ENCODE measurements around the gene SCRN2. TPM values are rescaled to one million over a fixed set of nuclear protein-coding genes. Genes with fewer than 3 reads are reported as not detected.

SCRN2 gene
- polyA plus RNA-seq (ENCODE audit: insufficient read length in 10 of 10) = 10 to 100 TPM; 15.2 to 36.0 (median 21.0) TPM
- long read RNA-seq, donor 1, partial matches to known transcripts = 0 of 2 reads
- long read RNA-seq, donor 1, other reads (novel, unspliced or antisense) = 0 of 2 reads
- long read RNA-seq, donor 2, transcript SCRN2-202 (7 exons, 1,779 nt) = major isoform, 5 of 6 reads
- long read RNA-seq, donor 2, partial matches to known transcripts = 0 of 6 reads
- long read RNA-seq, donor 2, other reads (novel, unspliced or antisense) = 0 of 6 reads
- long read RNA-seq, donor 3 = 0 reads
- long read RNA-seq, donor 4, partial matches to known transcripts = 0 of 3 reads
- long read RNA-seq, donor 4, other reads (novel, unspliced or antisense) = 0 of 3 reads
- long read RNA-seq, donor 5, partial matches to known transcripts = 0 of 7 reads
- long read RNA-seq, donor 5, other reads (novel, unspliced or antisense) = 0 of 7 reads
- long read RNA-seq, donor 6, transcript SCRN2-201 (8 exons, 1,548 nt) = major isoform, 5 of 8 reads
- long read RNA-seq, donor 6, partial matches to known transcripts = 0 of 8 reads
- long read RNA-seq, donor 6, other reads (novel, unspliced or antisense) = 0 of 8 reads
- long read RNA-seq, donor 7, partial matches to known transcripts = 0 of 2 reads
- long read RNA-seq, donor 7, other reads (novel, unspliced or antisense) = 0 of 2 reads
- long read RNA-seq, donor 8, partial matches to known transcripts = 0 of 4 reads
- long read RNA-seq, donor 8, other reads (novel, unspliced or antisense) = 0 of 4 reads
- long read RNA-seq, donor 9 = 0 reads

GRCh38 chr17:47840742-47841487, at the start of gene SCRN2:
Gene SCRN2, minus strand, starts transcription at chr17:47841273. Its CDS starts 430 bp downstream, at chr17:47840843.
- peak; percentile 83 to 96 (median 91) for DNase-seq

GRCh38 chr17:47889734-47890529, 48.9 kb upstream of the SCRN2 start:
- DNase-seq = peak; percentile 68 to 87 (median 84)

GRCh38 chr17:47888293-47888692, 47.2 kb upstream of the SCRN2 start:
- no peak for DNase-seq

GRCh38 chr17:47884905-47885730, 44.0 kb upstream of the SCRN2 start:
- no peak for DNase-seq

GRCh38 chr17:47884427-47884740, 43.3 kb upstream of the SCRN2 start:
- DNase-seq = no peak

GRCh38 chr17:47883589-47884426, 42.7 kb upstream of the SCRN2 start:
- no peak for DNase-seq

GRCh38 chr17:47882695-47883588, 41.9 kb upstream of the SCRN2 start:
- no peak for DNase-seq

GRCh38 chr17:47882247-47882646, 41.2 kb upstream of the SCRN2 start:
- DNase-seq = no peak

GRCh38 chr17:47879776-47880454, 38.8 kb upstream of the SCRN2 start:
- DNase-seq = no peak

- peak in 1 of 3 donors; percentile 38 for DNase-seq
Observed at GRCh38 chr17:47879028-47879585, 38.0 kb upstream of the SCRN2 start.

GRCh38 chr17:47878203-47879027, 37.3 kb upstream of the SCRN2 start:
- DNase-seq = no peak

GRCh38 chr17:47877368-47878034, 36.4 kb upstream of the SCRN2 start:
- no peak for DNase-seq

- no peak for DNase-seq
Observed at GRCh38 chr17:47875011-47875985, 34.2 kb upstream of the SCRN2 start.

- no peak for DNase-seq
Observed at GRCh38 chr17:47873200-47874090, 32.4 kb upstream of the SCRN2 start.

Measured in muscle of back (tissue), 13 donors.